Kidney epithelial cell (primary cell): Measurements from ENCODE around the gene PLPP2. TPM values are rescaled to one million over a fixed set of nuclear protein-coding genes. Genes with fewer than 3 reads are reported as not detected.

Experiments
- DNase-seq: peaks from one replicate; pipeline ENCODE4 v3.0.0-alpha.2; 2010; ENCODE audit warnings: low read depth
- H3K27me3 ChIP-seq: 2 replicates; pipeline ENCODE4 v1.6.0; 2011; ENCODE audit warnings: low read length; ENCODE audit not compliant: control insufficient read depth, insufficient read depth
- H3K36me3 ChIP-seq: 2 replicates; pipeline ENCODE4 v1.5.1; 2011; ENCODE audit warnings: low read length; ENCODE audit not compliant: control insufficient read depth, insufficient read depth
- H3K4me3 ChIP-seq: 2 replicates; pipeline ENCODE4 v1.5.1; 2011; ENCODE audit warnings: low read depth, mild to moderate bottlenecking, control low read depth, low read length
- CTCF ChIP-seq: IDR thresholded peaks from 2 replicates; pipeline ENCODE4 v1.5.1; 2011; ENCODE audit warnings: mild to moderate bottlenecking, moderate library complexity, low read length, control low read depth, inconsistent platforms; ENCODE audit not compliant: insufficient read depth, poor library complexity, severe bottlenecking
- total RNA-seq: library from RNA; depleted of rRNA; stranded (reverse); fragments of >200 nt; gene quantifications from 2 replicates; pipeline ENCODE4 v1.2.3, GENCODE V29; 2015

PLPP2 gene
- total RNA-seq: 63.0 and 64.1 TPM in 2 replicates

- Histone ChIP-seq H3K4me3 (peak within 1 kb of the TSS; percentile 60), H3K27me3 (peaks cover 36% of the 10 kb centered on the region), H3K36me3 (no peaks in the 10 kb centered on the region)
- no peak for TF ChIP-seq CTCF
- no peak for DNase-seq
Measured at GRCh38 chr19:291006-291521, at the start of gene PLPP2. TSS of gene PLPP2 (minus strand) at chr19:291403. CDS start at chr19:291336, 67 bp downstream.

GRCh38 chr19:340620-341385, 49.6 kb upstream of the PLPP2 start:
- H3K36me3 ChIP-seq: no peaks in the 10 kb centered on the region
- no peak for TF ChIP-seq CTCF

GRCh38 chr19:339262-339887, 48.2 kb upstream of the PLPP2 start:
- no peak for TF ChIP-seq CTCF
- no peak overlapping the region for H3K4me3 ChIP-seq
- no peaks in the 10 kb centered on the region for H3K27me3 ChIP-seq
- H3K36me3 ChIP-seq: no peaks in the 10 kb centered on the region
- no peak for DNase-seq

More at GRCh38 chr19:340620-341385, 49.6 kb upstream of the PLPP2 start:
- H3K27me3 ChIP-seq: peaks cover 5% of the 10 kb centered on the region
- no peak for DNase-seq
- H3K4me3 ChIP-seq: no peak overlapping the region

- H3K4me3 ChIP-seq: no peak overlapping the region
- no peaks in the 10 kb centered on the region for H3K36me3 ChIP-seq
- no peaks in the 10 kb centered on the region for H3K27me3 ChIP-seq
- no peak for TF ChIP-seq CTCF
- no peak for DNase-seq
Measured at GRCh38 chr19:338421-338820, 47.2 kb upstream of the PLPP2 start.

- no peak overlapping the region for H3K4me3 ChIP-seq
- H3K36me3 ChIP-seq: no peaks in the 10 kb centered on the region
- no peak for TF ChIP-seq CTCF
Measured at GRCh38 chr19:336067-336614, 44.9 kb upstream of the PLPP2 start.

More at GRCh38 chr19:336067-336614, 44.9 kb upstream of the PLPP2 start:
- no peak for DNase-seq
- H3K27me3 ChIP-seq: no peaks in the 10 kb centered on the region
